ENCODE data around the gene ERGIC1. TPM values are rescaled to one million over a fixed set of nuclear protein-coding genes. Genes with fewer than 3 reads are reported as not detected.
A peak's percentile ranks its signal among the peaks of the same experiment; 100 is the strongest.

ERGIC1 gene
- total RNA-seq, 1 donor, result 109 TPM

DNA sequence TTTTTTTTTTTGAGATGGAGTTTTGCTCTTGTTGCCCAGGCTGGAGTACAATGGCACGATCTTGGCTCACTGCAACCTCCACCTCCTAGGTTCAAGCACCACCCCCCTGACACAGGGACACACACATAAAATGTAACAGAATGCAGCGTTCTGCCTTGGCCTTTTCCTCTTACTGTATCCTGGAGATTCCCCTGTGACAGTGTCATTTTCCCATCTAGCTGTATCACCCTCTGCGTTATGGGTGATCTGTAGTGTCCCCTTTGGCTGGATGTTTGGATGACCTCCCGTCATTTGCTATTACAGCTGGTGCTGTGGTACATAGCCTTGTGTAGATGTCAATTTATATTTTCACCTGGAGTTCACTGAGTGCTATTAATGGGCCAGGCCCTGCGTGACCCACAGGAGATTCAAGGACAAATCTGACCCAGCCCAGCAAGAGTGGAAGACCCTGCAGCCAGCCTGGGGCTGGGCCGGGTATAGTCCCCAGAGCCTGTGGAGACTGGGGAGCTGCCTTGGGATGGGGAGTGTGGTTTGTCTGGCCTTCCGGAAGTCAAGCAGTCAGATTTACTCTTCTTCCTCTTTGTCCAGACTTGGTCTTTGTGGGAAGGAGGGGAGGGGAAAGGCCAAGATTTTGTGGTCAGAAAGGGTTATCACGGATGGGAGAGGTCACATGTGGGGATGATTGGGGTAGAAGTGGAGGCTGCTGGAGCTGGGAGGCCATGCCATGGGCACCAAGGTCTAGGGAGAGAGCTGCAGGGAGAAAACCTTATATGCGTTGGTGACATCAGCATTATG, 43.6 kb downstream of the ERGIC1 start:
- Histone ChIP-seq H3K79me2 (ENCODE audit: insufficient read depth, low read length) (peaks cover 76% of the 10 kb centered on the region), H4K20me1 (ENCODE audit: insufficient read depth, low read length) (no peaks in the 10 kb centered on the region), H3K4me2 (ENCODE audit: insufficient read depth, low read length) (peak overlapping the region; percentile 83), H3K36me3 (ENCODE audit: insufficient read depth, low read length) (peaks cover 4% of the 10 kb centered on the region), H3K27me3 (ENCODE audit: insufficient read depth, low read length) (no peaks in the 10 kb centered on the region), H3K27ac (ENCODE audit: low read depth, low read length) (peak overlapping the region; percentile 99), H3K4me3 (ENCODE audit: insufficient read depth, low read length) (no peak overlapping the region), H2AFZ (ENCODE audit: low read length) (no peak overlapping the region), H3K9me3 (ENCODE audit: low read depth, low read length) (no peaks in the 10 kb centered on the region), H3K4me1 (ENCODE audit: insufficient read depth, low read length) (peaks cover 53% of the 10 kb centered on the region)
- TF ChIP-seq, protein P1, sequence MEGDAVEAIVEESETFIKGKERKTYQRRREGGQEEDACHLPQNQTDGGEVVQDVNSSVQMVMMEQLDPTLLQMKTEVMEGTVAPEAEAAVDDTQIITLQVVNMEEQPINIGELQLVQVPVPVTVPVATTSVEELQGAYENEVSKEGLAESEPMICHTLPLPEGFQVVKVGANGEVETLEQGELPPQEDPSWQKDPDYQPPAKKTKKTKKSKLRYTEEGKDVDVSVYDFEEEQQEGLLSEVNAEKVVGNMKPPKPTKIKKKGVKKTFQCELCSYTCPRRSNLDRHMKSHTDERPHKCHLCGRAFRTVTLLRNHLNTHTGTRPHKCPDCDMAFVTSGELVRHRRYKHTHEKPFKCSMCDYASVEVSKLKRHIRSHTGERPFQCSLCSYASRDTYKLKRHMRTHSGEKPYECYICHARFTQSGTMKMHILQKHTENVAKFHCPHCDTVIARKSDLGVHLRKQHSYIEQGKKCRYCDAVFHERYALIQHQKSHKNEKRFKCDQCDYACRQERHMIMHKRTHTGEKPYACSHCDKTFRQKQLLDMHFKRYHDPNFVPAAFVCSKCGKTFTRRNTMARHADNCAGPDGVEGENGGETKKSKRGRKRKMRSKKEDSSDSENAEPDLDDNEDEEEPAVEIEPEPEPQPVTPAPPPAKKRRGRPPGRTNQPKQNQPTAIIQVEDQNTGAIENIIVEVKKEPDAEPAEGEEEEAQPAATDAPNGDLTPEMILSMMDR (IDR thresholded peaks at IDR 0.05; ENCODE audit: extremely low read depth, low read depth, low read length), result no peak
- DNase-seq (ENCODE audit: insufficient read length, low spot score, missing footprints), result no peak

DNA sequence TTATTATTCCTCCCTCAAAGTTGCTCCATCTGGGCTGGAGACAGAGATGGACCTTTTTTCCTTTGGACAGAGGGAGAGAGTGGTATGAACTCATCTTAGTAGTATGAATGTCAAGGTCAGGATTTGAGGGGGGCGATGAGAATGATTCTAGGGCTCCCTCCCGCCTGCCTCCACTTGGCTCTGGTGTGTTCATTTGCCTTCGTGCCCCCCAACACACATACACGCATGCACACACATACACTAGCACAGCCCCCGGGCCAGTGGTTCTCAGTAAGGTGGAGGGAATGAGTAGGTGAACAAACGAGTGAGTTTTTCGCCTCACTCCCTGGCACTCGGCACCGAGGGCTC, 44.5 kb downstream of the ERGIC1 start:
- Histone ChIP-seq H3K4me2 (ENCODE audit: insufficient read depth, low read length) (peak overlapping the region; percentile 83), H3K27ac (ENCODE audit: low read depth, low read length) (peak overlapping the region; percentile 99), H3K27me3 (ENCODE audit: insufficient read depth, low read length) (no peaks in the 10 kb centered on the region), H3K4me1 (ENCODE audit: insufficient read depth, low read length) (peaks cover 44% of the 10 kb centered on the region), H3K9me3 (ENCODE audit: low read depth, low read length) (no peaks in the 10 kb centered on the region), H3K4me3 (ENCODE audit: insufficient read depth, low read length) (peak overlapping the region; percentile 50), H3K79me2 (ENCODE audit: insufficient read depth, low read length) (peaks cover 79% of the 10 kb centered on the region), H4K20me1 (ENCODE audit: insufficient read depth, low read length) (no peaks in the 10 kb centered on the region), H2AFZ (ENCODE audit: low read length) (no peak overlapping the region), H3K36me3 (ENCODE audit: insufficient read depth, low read length) (peaks cover 12% of the 10 kb centered on the region)
- DNase-seq (ENCODE audit: insufficient read length, low spot score, missing footprints), result no peak
- TF ChIP-seq, protein P1 (IDR thresholded peaks at IDR 0.05; ENCODE audit: extremely low read depth, low read depth, low read length), result no peak

DNA sequence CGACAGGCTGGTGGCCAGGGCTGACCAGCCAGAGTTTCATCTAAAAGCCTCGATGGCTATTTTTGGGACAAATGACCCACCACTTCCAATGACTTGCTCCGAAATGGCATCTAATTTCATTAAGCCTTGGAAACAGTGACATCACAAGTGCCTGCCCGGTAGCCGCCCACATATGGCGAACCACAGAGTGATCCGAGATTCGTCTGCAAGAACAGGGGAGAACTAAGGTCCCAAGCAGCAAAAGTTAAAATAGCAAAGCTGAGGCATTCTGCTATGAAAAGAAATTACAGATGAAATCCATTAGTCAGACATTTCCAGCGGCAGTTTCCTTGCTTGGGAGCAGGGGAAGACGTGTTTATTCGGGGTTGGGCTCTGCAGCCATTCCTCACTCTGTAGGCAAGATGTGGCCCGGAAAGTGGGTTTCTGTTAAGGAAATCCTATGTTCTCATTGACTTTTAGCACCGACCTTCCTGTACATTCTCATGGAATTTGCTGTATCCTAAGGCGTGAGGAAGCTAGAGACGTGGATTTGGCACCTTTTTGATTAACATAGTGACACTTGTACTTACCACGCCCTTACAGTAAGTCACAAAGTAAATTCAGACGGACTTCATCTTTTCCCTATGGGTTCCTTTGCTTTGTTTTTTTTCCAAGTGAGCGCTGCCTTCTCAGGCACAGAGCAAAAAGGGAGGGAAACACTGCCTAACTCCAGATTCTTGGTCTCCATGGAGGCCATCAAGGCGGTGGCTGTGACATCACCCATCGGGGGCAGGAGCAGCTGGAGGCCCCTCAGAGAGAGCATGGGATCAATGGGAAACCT, 45.1 kb downstream of the ERGIC1 start:
- H3K27me3 ChIP-seq (ENCODE audit: insufficient read depth, low read length), result no peaks in the 10 kb centered on the region
- peaks cover 79% of the 10 kb centered on the region for H3K79me2 ChIP-seq (ENCODE audit: insufficient read depth, low read length)
- TF ChIP-seq, protein P1 (IDR thresholded peaks at IDR 0.05; ENCODE audit: extremely low read depth, low read depth, low read length), result no peak
- H3K36me3 ChIP-seq (ENCODE audit: insufficient read depth, low read length), result peaks cover 12% of the 10 kb centered on the region
- H3K4me2 ChIP-seq (ENCODE audit: insufficient read depth, low read length), result peak overlapping the region; percentile 83
- H3K4me3 ChIP-seq (ENCODE audit: insufficient read depth, low read length), result peak overlapping the region; percentile 50
- peak overlapping the region; percentile 99 for H3K27ac ChIP-seq (ENCODE audit: low read depth, low read length)
- H3K4me1 ChIP-seq (ENCODE audit: insufficient read depth, low read length), result peaks cover 42% of the 10 kb centered on the region
- H4K20me1 ChIP-seq (ENCODE audit: insufficient read depth, low read length), result no peaks in the 10 kb centered on the region
- peak; percentile 89 for DNase-seq (ENCODE audit: insufficient read length, low spot score, missing footprints)
- no peak overlapping the region for H2AFZ ChIP-seq (ENCODE audit: low read length)
- no peaks in the 10 kb centered on the region for H3K9me3 ChIP-seq (ENCODE audit: low read depth, low read length)

Measured in osteoblast (primary cell).